Activated T-helper 1 cell treated with anti-CD3 and anti-CD28 coated beads, Interleukin-12 subunit alpha, Interleukin-12 subunit beta, Interleukin-2, Interleukin-4 antibody, amounts not matched to agents 30 ng/mL and 10 ng/mL and 1 ng/mL, durations not matched to agents 14 hours and 24 hours and 36 hours (primary cell): ENCODE measurements around the gene HIRIP3. TPM values are rescaled to one million over a fixed set of nuclear protein-coding genes. Genes with fewer than 3 reads are reported as not detected.
"Not testable (repeated sequence)": the region's sequence is repeated elsewhere in the genome, so short reads cannot be mapped to it uniquely, and the experiment has no call there.

Experiments used
- DNase-seq: peaks from one replicate; pipeline ENCODE4 v3.0.0; 2021; ENCODE audit warnings: low spot score
- H3K27ac Mint-ChIP-seq: one replicate; pipeline ENCODE4 v1.8.0; 2021; ENCODE audit warnings: mild to moderate bottlenecking, mixed read lengths
- H3K27me3 Mint-ChIP-seq: one replicate; pipeline ENCODE4 v1.8.0; 2022; ENCODE audit warnings: mild to moderate bottlenecking, moderate library complexity, mixed read lengths; ENCODE audit not compliant: insufficient read depth
- H3K36me3 Mint-ChIP-seq: one replicate; pipeline ENCODE4 v1.8.0; 2021; ENCODE audit warnings: low read depth, mixed read lengths
- H3K4me1 Mint-ChIP-seq: one replicate; pipeline ENCODE4 v1.8.0; 2021; ENCODE audit warnings: low read depth, mixed read lengths
- H3K4me3 Mint-ChIP-seq: one replicate; pipeline ENCODE4 v1.8.0; 2021; ENCODE audit warnings: mild to moderate bottlenecking, moderate library complexity, mixed read lengths
- H3K9me3 Mint-ChIP-seq: one replicate; pipeline ENCODE4 v1.8.0; 2021; ENCODE audit warnings: mixed read lengths
- intact Hi-C: fragments of 100-400 bp; cut with micrococcal nuclease; formaldehyde crosslinking; loops from one replicate; pipeline ENCODE4 v1.15.1; 2024
- total RNA-seq: library from RNA; stranded (reverse); gene quantifications from 2 replicates; pipeline ENCODE4 v1.2.3, GENCODE V29; 2022

Gene HIRIP3, protein sequence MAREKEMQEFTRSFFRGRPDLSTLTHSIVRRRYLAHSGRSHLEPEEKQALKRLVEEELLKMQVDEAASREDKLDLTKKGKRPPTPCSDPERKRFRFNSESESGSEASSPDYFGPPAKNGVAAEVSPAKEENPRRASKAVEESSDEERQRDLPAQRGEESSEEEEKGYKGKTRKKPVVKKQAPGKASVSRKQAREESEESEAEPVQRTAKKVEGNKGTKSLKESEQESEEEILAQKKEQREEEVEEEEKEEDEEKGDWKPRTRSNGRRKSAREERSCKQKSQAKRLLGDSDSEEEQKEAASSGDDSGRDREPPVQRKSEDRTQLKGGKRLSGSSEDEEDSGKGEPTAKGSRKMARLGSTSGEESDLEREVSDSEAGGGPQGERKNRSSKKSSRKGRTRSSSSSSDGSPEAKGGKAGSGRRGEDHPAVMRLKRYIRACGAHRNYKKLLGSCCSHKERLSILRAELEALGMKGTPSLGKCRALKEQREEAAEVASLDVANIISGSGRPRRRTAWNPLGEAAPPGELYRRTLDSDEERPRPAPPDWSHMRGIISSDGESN
- 48.8 and 50.1 TPM in 2 replicates for total RNA-seq

GRCh38 chr16:29995324-29995910, at the start of gene HIRIP3:
TSS of gene HIRIP3 (minus strand) at chr16:29995617. CDS start at chr16:29995605, 12 bp downstream.
- intact Hi-C loops = loop anchor here (10.0 kb wide), 1 partner anchor 379 kb away; the partner anchor contains the start of genes MYL11 and TBC1D10B
- Mint-ChIP-seq H3K4me1 (peaks cover 39% of the 10 kb centered on the region), H3K9me3 (no peaks in the 10 kb centered on the region), H3K36me3 (peaks cover 53% of the 10 kb centered on the region), H3K27me3 (no peaks in the 10 kb centered on the region), H3K4me3 (peak within 1 kb of the TSS; percentile 98), H3K27ac (peak within 1 kb of the TSS; percentile 96)
- peak; percentile 85 for DNase-seq

DNA sequence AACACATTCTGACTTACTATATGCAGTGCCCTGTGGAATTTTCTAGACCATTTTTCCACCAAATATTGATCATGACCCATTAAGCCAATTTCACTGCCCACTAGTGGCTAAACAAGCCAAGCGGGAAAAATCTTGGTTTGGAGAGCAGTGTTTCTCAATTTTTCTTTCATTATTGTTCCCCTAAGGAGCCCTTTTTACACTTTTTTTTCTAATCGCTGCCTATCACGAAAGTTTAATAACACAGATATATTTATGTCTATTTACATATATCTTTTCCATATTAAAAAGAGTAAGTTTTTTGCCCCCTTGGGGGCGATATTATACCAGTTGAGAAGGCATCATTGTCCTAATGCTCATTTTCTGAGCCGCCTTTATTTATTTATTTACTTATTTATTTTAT, 46.4 kb upstream of the HIRIP3 start:
- intact Hi-C loops = no loop called here
- Mint-ChIP-seq H3K27ac (no peak overlapping the region), H3K4me1 (no peaks in the 10 kb centered on the region), H3K27me3 (peaks cover 29% of the 10 kb centered on the region), H3K4me3 (no peak overlapping the region), H3K36me3 (peaks cover 2% of the 10 kb centered on the region), H3K9me3 (no peaks in the 10 kb centered on the region)
- DNase-seq = no peak

- H3K36me3 Mint-ChIP-seq, H3K9me3 Mint-ChIP-seq, intact Hi-C loops, DNase-seq, H3K27ac Mint-ChIP-seq, H3K4me3 Mint-ChIP-seq, H3K4me1 Mint-ChIP-seq: not testable (repeated sequence)
- H3K27me3 Mint-ChIP-seq = peaks cover 33% of the 10 kb centered on the region
Measured at GRCh38 chr16:30040690-30041089, 45.3 kb upstream of the HIRIP3 start.

- Mint-ChIP-seq H3K27me3 (peaks cover 37% of the 10 kb centered on the region), H3K27ac (no peak overlapping the region), H3K4me3 (no peak overlapping the region), H3K36me3 (peaks cover 2% of the 10 kb centered on the region), H3K9me3 (no peaks in the 10 kb centered on the region), H3K4me1 (peaks cover 6% of the 10 kb centered on the region)
- intact Hi-C loops = no loop called here
- DNase-seq = no peak
Measured at GRCh38 chr16:30040221-30040620, 44.8 kb upstream of the HIRIP3 start.

DNA sequence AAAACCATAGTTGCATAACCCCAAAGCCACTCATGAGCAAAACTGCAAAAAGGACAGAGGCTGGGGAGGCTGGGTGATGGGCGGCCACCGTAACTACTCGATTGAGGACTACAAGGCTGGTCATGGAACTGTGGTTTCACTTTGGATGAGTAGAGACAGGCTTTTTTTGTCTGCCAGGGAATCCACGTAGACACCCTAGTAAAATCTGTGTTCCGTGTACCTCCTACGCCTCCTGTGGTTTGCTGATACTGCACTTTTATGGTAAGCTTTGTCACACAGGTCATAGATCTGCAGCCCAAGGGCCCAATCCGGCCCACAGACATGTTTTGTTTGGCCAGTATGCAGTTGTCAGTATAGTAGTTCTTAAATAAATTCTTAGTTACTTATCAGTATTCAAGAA, 37.9 kb upstream of the HIRIP3 start:
- intact Hi-C loops = no loop called here
- Mint-ChIP-seq H3K9me3 (no peaks in the 10 kb centered on the region), H3K27me3 (peaks cover 41% of the 10 kb centered on the region), H3K4me3 (no peak overlapping the region), H3K36me3 (no peaks in the 10 kb centered on the region), H3K4me1 (peaks cover 16% of the 10 kb centered on the region), H3K27ac (no peak overlapping the region)
- DNase-seq = no peak

DNA sequence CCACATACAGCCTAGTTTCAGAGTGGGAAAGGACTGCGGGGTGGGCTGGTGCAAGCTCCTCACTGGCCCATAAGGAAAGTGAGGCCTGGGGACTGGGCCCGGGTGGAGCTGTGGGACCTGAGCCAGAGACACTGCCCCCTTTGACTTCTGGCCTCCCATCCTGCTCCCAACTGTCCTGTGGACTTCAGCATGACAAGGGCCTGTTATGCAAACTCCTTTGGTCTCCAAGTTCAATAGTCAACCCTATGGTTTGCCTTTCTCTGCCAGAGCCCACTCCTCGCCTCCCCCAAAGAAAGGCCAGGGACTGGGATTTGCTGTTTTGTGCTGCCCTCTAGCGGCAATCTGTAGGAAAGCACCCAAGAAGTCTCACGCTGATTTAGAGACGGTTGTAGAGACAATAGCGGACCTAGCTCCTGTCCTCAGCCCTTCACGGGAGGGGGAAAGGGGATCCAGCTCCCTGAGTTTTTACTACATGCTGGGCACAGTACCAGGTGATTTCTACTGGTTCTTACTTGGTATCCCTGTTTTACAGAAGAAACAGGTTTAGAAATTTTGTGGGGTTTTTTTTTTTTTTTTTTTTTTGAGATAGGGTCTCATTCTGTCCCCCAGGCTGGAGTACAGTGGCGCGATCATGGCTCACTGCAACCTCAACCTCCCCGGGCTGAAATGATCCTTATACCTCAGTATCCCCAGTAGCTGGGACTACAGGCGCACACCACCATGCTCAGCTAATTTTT, 36.8 kb upstream of the HIRIP3 start:
- Mint-ChIP-seq H3K4me3 (no peak overlapping the region), H3K9me3 (no peaks in the 10 kb centered on the region), H3K27me3 (peaks cover 48% of the 10 kb centered on the region), H3K4me1 (peaks cover 16% of the 10 kb centered on the region), H3K36me3 (no peaks in the 10 kb centered on the region), H3K27ac (no peak overlapping the region)
- peak; percentile 61 for DNase-seq
- intact Hi-C loops = loop anchor here (1.0 kb wide), 1 partner anchor 340 kb away; no protein-coding TSS in a partner anchor

GRCh38 chr16:30031477-30031918, 36.1 kb upstream of the HIRIP3 start:
- Mint-ChIP-seq H3K36me3 (no peaks in the 10 kb centered on the region), H3K4me1 (peaks cover 16% of the 10 kb centered on the region), H3K4me3 (no peak overlapping the region), H3K27ac (no peak overlapping the region), H3K27me3 (peaks cover 51% of the 10 kb centered on the region), H3K9me3 (no peaks in the 10 kb centered on the region)
- intact Hi-C loops = no loop called here
- no peak for DNase-seq

GRCh38 chr16:30030841-30031413, 35.5 kb upstream of the HIRIP3 start, which contains the start of gene TLCD3B:
TSS of gene TLCD3B (minus strand) at chr16:30031271. CDS start at chr16:30030527, 744 bp downstream.
- intact Hi-C loops = no loop called here
- Mint-ChIP-seq H3K27me3 (peaks cover 50% of the 10 kb centered on the region), H3K36me3 (no peaks in the 10 kb centered on the region), H3K9me3 (no peaks in the 10 kb centered on the region), H3K4me1 (peaks cover 16% of the 10 kb centered on the region), H3K27ac (peak within 1 kb of the TSS; percentile 38), H3K4me3 (no peak within 1 kb of the TSS)
- no peak for DNase-seq

GRCh38 chr16:30030011-30030685, 34.7 kb upstream of the HIRIP3 start:
- intact Hi-C loops = no loop called here
- no peaks in the 10 kb centered on the region for H3K9me3 Mint-ChIP-seq
- peaks cover 45% of the 10 kb centered on the region for H3K27me3 Mint-ChIP-seq
- peak overlapping the region; percentile 38 for H3K27ac Mint-ChIP-seq
- H3K4me1 Mint-ChIP-seq = peaks cover 9% of the 10 kb centered on the region
- no peaks in the 10 kb centered on the region for H3K36me3 Mint-ChIP-seq
- no peak overlapping the region for H3K4me3 Mint-ChIP-seq
- DNase-seq = no peak

DNA sequence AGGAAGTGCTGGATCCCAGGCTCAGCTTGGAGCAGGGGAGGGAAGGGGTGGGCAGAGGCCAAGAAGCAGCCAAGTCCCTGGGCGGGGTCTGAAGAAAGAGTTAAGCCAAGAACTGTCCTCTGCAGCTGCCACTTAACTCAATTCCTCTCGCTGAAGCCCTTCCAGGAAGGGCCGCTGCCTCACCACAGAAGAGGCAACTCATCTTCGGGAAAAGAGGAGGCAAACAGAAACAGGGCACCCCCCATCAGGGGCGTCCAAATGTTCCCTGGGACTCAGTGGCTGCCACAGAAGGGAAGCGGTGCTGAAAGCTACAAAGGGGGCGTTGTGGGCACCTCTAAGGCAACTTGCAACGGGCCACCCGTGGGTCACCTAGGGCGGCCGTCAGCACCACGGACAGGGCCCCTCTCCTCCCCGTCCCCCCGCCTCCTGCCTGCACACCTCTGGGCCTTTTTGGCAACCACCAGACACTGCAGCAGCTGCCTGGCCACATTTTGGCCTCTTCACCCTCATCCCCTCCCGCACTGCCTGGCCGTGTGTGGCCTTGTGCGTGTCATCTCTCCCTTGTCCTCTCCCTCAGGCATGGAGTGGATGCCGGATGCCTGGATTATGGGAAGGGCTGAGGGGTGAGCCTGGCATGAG, 33.1 kb upstream of the HIRIP3 start:
- Mint-ChIP-seq H3K4me1 (peaks cover 7% of the 10 kb centered on the region), H3K27me3 (peaks cover 39% of the 10 kb centered on the region), H3K36me3 (no peaks in the 10 kb centered on the region), H3K27ac (no peak overlapping the region), H3K4me3 (no peak overlapping the region), H3K9me3 (no peaks in the 10 kb centered on the region)
- intact Hi-C loops = no loop called here
- DNase-seq = no peak

- Mint-ChIP-seq H3K27ac (no peak overlapping the region), H3K4me1 (peaks cover 7% of the 10 kb centered on the region), H3K9me3 (no peaks in the 10 kb centered on the region), H3K4me3 (no peak overlapping the region), H3K36me3 (no peaks in the 10 kb centered on the region), H3K27me3 (peaks cover 39% of the 10 kb centered on the region)
- no peak for DNase-seq
- intact Hi-C loops = no loop called here
Measured at GRCh38 chr16:30027588-30028437, 32.4 kb upstream of the HIRIP3 start.
